SK-N-SH (cell line): ENCODE results near the gene MIOX. TPM values are rescaled to one million over a fixed set of nuclear protein-coding genes. Genes with fewer than 3 reads are reported as not detected.

ENCODE experiments used
- CTCF ChIA-PET: fragments of 300-600, 350-600 bp; formaldehyde crosslinking; extraction: SDS; loops from one replicate; lab custom pipeline; 2021; lab: Yijun Ruan, JAX
- POLR2A ChIA-PET: fragments of 350-600 bp; sonication (Branson Sonifier 250); formaldehyde crosslinking; extraction: SDS; loops from one replicate; lab custom pipeline; 2020; ENCODE audit warnings: antibody characterized with exemption, inconsistent platforms; lab: Yijun Ruan, JAX
- DNase-seq: peaks from one replicate; pipeline ENCODE4 v3.0.0; 2012
- H2AFZ ChIP-seq: fragments of 200-600 bp; sonication (generic); 2 replicates; pipeline ENCODE4 v1.8.1; 2016; ENCODE audit warnings: antibody characterized with exemption, mild to moderate bottlenecking, low read depth
- H3F3A ChIP-seq: fragments of 200-600 bp; sonication (generic); replicated peaks from 2 replicates; pipeline ENCODE3; 2016; ENCODE audit warnings: antibody characterized with exemption, mild to moderate bottlenecking; ENCODE audit not compliant: insufficient read depth
- H3K27ac ChIP-seq, 2 experiments: fragments of 200-500 bp in 1 of 2; fragments of 200-600 bp in 1 of 2; sonication (Bioruptor generic) in 1 of 2; sonication (generic), shearing (Covaris generic) in 1 of 2; 2 replicates each; pipeline versions ENCODE4 v1.5.1 to v1.6.1; 2014 to 2016; ENCODE audit warnings: low read depth in 2 of 2, inconsistent platforms in 1 of 2, low read length in 1 of 2, mild to moderate bottlenecking in 1 of 2, mixed read lengths in 1 of 2
- H3K27me3 ChIP-seq: fragments of 200-600 bp; sonication (generic), shearing (Covaris generic); 2 replicates; pipeline ENCODE4 v1.6.1; 2016; ENCODE audit warnings: mixed run types; ENCODE audit not compliant: insufficient read depth
- H3K36me3 ChIP-seq, 2 experiments: fragments of 200-500 bp in 1 of 2; fragments of 200-600 bp in 1 of 2; sonication (Bioruptor generic) in 1 of 2; sonication (generic) in 1 of 2; replicated peaks in 1 of 2; 2 replicates each; pipeline versions ENCODE3 to v1.5.1; 2014 to 2016; ENCODE audit warnings: low read length in 1 of 2, mild to moderate bottlenecking in 1 of 2; ENCODE audit not compliant: insufficient read depth in 2 of 2, control insufficient read depth in 1 of 2
- H3K4me1 ChIP-seq, 2 experiments: fragments of 200-500 bp in 1 of 2; fragments of 200-600 bp in 1 of 2; sonication (Bioruptor generic) in 1 of 2; sonication (generic), shearing (Covaris generic) in 1 of 2; 2 replicates each; pipeline versions ENCODE4 v1.5.1 to v1.6.1; 2014 to 2016; ENCODE audit warnings: low read depth in 1 of 2, low read length in 1 of 2, mixed run types in 1 of 2; ENCODE audit not compliant: insufficient read depth in 2 of 2, control insufficient read depth in 1 of 2
- H3K4me2 ChIP-seq: fragments of 200-600 bp; sonication (generic), shearing (Covaris generic); 2 replicates; pipeline ENCODE4 v1.6.1; 2017; ENCODE audit warnings: mixed run types
- H3K4me3 ChIP-seq, 2 experiments: fragments of 200-500 bp in 1 of 2; fragments of 200-600 bp in 1 of 2; sonication (Bioruptor generic) in 1 of 2; sonication (generic), shearing (Covaris generic) in 1 of 2; 2 replicates each; pipeline versions ENCODE4 v1.5.1 to v1.8.1; 2014 to 2016; ENCODE audit warnings: low read depth in 2 of 2, inconsistent platforms in 1 of 2, low read length in 1 of 2, mild to moderate bottlenecking in 1 of 2, mixed read lengths in 1 of 2, moderate library complexity in 1 of 2
- H3K79me2 ChIP-seq: fragments of 200-600 bp; sonication (generic); 2 replicates; pipeline ENCODE4 v1.8.1; 2017; ENCODE audit warnings: mild to moderate bottlenecking; ENCODE audit not compliant: insufficient read depth
- H3K9ac ChIP-seq: fragments of 200-600 bp; sonication (generic); 2 replicates; pipeline ENCODE4 v1.6.1; 2017; ENCODE audit warnings: mixed run types
- H3K9me2 ChIP-seq: fragments of 200-600 bp; sonication (generic); 2 replicates; pipeline ENCODE4 v1.6.1; 2017; ENCODE audit warnings: mixed run types
- H3K9me3 ChIP-seq: fragments of 200-600 bp; sonication (generic); 2 replicates; pipeline ENCODE4 v1.6.1; 2017; ENCODE audit warnings: mixed run types, mild to moderate bottlenecking, moderate library complexity
- H4K20me1 ChIP-seq: fragments of 200-600 bp; sonication (generic); 2 replicates; pipeline ENCODE4 v1.6.1; 2017; ENCODE audit warnings: mild to moderate bottlenecking, mixed run types; ENCODE audit not compliant: insufficient read depth
- CTCF ChIP-seq: fragments of 200-600 bp; sonication (generic); IDR thresholded peaks from 2 replicates; pipeline ENCODE4 v1.6.1; 2017; ENCODE audit warnings: antibody characterized with exemption, mild to moderate bottlenecking, moderate library complexity
- ELF1 ChIP-seq: IDR thresholded peaks from 2 replicates; pipeline ENCODE4 v1.4.0; 2012
- EP300 ChIP-seq, 2 experiments: IDR thresholded peaks; 2 replicates each; pipeline versions ENCODE4 v1.4.0 to v1.6.1; 2012; ENCODE audit warnings: borderline replicate concordance in 1 of 2, low read depth in 1 of 2, low read length in 1 of 2
- FOSL2 ChIP-seq: IDR thresholded peaks from 2 replicates; pipeline ENCODE4 v1.4.0; 2012; ENCODE audit warnings: low read depth, mild to moderate bottlenecking, moderate library complexity, borderline replicate concordance
- FOXM1 ChIP-seq: IDR thresholded peaks from 2 replicates; pipeline ENCODE4 v1.4.0; 2012; ENCODE audit warnings: low read depth, mild to moderate bottlenecking
- GABPA ChIP-seq: IDR thresholded peaks from 2 replicates; pipeline ENCODE4 v1.4.0; 2012; ENCODE audit warnings: low read depth, mild to moderate bottlenecking
- GATA2 ChIP-seq: sonication (generic); formaldehyde crosslinking; IDR thresholded peaks from 2 replicates; pipeline ENCODE4 v1.5.0; 2020; ENCODE audit warnings: mild to moderate bottlenecking, missing genetic modification reagents
- JUND ChIP-seq: IDR thresholded peaks from 2 replicates; pipeline ENCODE4 v1.4.0; 2012
- MEF2A ChIP-seq: IDR thresholded peaks from 2 replicates; pipeline ENCODE4 v1.4.0; 2012; ENCODE audit warnings: low read depth, borderline replicate concordance
- MXI1 ChIP-seq: IDR thresholded peaks from 2 replicates; pipeline ENCODE4 v1.6.1; 2012; ENCODE audit warnings: mild to moderate bottlenecking, low read depth, low read length, improper control_type of control experiment
- POLR2AphosphoS5 ChIP-seq: IDR thresholded peaks from 2 replicates; pipeline ENCODE4 v1.6.1; 2012; ENCODE audit warnings: low read depth, low read length
- RFX5 ChIP-seq: IDR thresholded peaks from 2 replicates; pipeline ENCODE4 v1.6.1; 2012; ENCODE audit warnings: mild to moderate bottlenecking, improper control_type of control experiment, low read length
- SIN3A ChIP-seq: IDR thresholded peaks from 2 replicates; pipeline ENCODE4 v1.6.1; 2012; ENCODE audit warnings: low read depth, mild to moderate bottlenecking, low read length, moderate library complexity, borderline replicate concordance
- SMC3 ChIP-seq: IDR thresholded peaks from 2 replicates; pipeline ENCODE4 v1.6.1; 2012; ENCODE audit warnings: low read depth, low read length, improper control_type of control experiment
- TAF1 ChIP-seq: IDR thresholded peaks from 2 replicates; pipeline ENCODE4 v1.6.1; 2012; ENCODE audit warnings: low read depth, mild to moderate bottlenecking, low read length, moderate library complexity, borderline replicate concordance
- TCF12 ChIP-seq: IDR thresholded peaks from 2 replicates; pipeline ENCODE4 v1.4.0; 2012
- TEAD4 ChIP-seq: IDR thresholded peaks from 2 replicates; pipeline ENCODE4 v1.4.0; 2012; ENCODE audit warnings: mild to moderate bottlenecking, borderline replicate concordance; ENCODE audit not compliant: insufficient read depth
- YY1 ChIP-seq: IDR thresholded peaks from 2 replicates; pipeline ENCODE4 v1.4.0; 2012; ENCODE audit warnings: low read depth, mild to moderate bottlenecking
- WGBS: methylation state at CpG from one replicate; pipeline ENCODE4 v1.1.6; 2017; ENCODE audit warnings: low lambda C conversion rate; 5-methylcytosine and 5-hydroxymethylcytosine counted together
- polyA plus RNA-seq, 3 experiments: library from polyadenylated mRNA; depleted of rRNA; stranded (reverse); fragments of >200 nt; gene quantifications; 2 replicates each; pipeline ENCODE4 v1.2.3, GENCODE V29; 2012
- TF ChIP-seq, protein P1 (sequence below): IDR thresholded peaks from 2 replicates; pipeline ENCODE4 v1.4.0; 2012; ENCODE audit warnings: low read depth, borderline replicate concordance
- TF ChIP-seq, protein P2 (sequence below): fragments of 150-350 bp; IDR thresholded peaks from 2 replicates; pipeline ENCODE4 v1.6.1; 2017; ENCODE audit warnings: antibody characterized with exemption, low read length, low read depth, borderline replicate concordance
- TF ChIP-seq, protein P3 (sequence below): IDR thresholded peaks from 2 replicates; pipeline ENCODE4 v1.6.1; 2012; ENCODE audit warnings: mild to moderate bottlenecking, low read depth, low read length, moderate library complexity

The MIOX gene
- polyA plus RNA-seq, 1 of the 3 experiments (the other 2 are of a cell fraction), result 0.05 TPM

DNA sequence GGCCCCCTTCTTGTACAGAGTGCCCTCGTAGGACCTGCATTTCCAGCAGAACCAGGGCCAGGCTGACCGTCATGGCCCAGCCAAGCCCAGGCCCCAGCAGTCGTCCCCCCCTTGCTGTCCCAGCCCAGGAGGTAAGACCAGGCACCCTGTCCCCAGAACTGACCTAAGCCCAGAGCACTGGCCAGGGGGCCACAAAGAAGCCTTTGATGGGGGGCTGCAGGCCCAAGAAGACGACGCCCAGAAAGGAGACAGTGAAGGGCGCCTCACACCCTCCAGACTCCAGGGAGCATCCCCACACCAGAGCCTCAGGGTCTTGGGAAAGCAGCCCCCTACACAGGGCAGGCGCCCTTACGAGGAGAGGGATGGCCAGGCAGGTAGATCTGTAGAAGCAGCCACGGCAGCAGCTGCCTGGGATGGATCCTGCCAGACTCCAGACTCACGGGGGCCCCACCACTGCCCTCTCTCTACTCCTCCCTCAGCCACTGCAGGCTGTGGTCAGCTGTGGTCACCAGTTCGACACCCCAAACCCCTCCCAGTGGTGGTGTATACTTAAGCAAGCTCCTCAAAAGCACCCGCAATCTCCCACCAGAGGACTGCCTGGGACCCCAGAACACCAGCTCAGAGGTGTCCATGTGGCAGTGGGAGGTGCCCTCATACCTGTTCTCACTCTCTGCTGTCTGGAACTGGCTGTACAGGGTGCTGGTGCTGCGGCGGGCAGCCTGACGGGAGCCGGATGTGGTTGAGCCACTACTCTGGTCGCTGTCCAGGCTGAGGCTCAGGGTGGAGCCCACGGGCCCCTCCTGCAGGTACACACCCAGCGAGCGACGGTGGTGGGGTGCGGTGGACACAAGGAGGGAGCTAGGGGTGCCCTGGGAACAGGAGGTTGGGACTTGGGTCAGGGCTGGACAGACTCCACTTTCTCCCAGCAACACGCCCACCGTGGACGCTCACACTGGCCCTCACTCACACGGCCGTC lies 38.8 kb upstream of the MIOX start:
- no peak for TF ChIP-seq MEF2A
- TF ChIP-seq GABPA, result no peak
- TF ChIP-seq, protein P1, sequence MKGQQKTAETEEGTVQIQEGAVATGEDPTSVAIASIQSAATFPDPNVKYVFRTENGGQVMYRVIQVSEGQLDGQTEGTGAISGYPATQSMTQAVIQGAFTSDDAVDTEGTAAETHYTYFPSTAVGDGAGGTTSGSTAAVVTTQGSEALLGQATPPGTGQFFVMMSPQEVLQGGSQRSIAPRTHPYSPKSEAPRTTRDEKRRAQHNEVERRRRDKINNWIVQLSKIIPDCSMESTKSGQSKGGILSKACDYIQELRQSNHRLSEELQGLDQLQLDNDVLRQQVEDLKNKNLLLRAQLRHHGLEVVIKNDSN, result no peak
- no peak for TF ChIP-seq EP300 (IDR thresholded peaks at IDR 0.05; ENCODE audit: borderline replicate concordance in 1 of 2, low read depth in 1 of 2, low read length in 1 of 2)
- TF ChIP-seq RFX5, result no peak
- TF ChIP-seq, protein P2, sequence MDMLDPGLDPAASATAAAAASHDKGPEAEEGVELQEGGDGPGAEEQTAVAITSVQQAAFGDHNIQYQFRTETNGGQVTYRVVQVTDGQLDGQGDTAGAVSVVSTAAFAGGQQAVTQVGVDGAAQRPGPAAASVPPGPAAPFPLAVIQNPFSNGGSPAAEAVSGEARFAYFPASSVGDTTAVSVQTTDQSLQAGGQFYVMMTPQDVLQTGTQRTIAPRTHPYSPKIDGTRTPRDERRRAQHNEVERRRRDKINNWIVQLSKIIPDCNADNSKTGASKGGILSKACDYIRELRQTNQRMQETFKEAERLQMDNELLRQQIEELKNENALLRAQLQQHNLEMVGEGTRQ, result no peak
- TF ChIP-seq FOXM1, result no peak
- no peak for TF ChIP-seq FOSL2
- TF ChIP-seq POLR2AphosphoS5, result no peak
- TF ChIP-seq JUND, result no peak
- no peak for TF ChIP-seq TAF1
- TF ChIP-seq TCF12, result no peak
- TF ChIP-seq, all 33 proteins: peak for 0
- no peak overlapping the region for H3K27ac ChIP-seq
- 93% methylated on average over 5 of the region's 27 CpGs for WGBS
- DNase-seq, result no peak
- peaks cover 2% of the 10 kb centered on the region; the same call in 1 of the 2 replicates for H3K79me2 ChIP-seq
- no peak overlapping the region for H3K4me3 ChIP-seq
- peaks cover 10% of the 10 kb centered on the region; the same call in 1 of the 2 replicates for H4K20me1 ChIP-seq
- H3K9ac ChIP-seq, result no peak overlapping the region
- H3F3A ChIP-seq, result peaks cover 21% of the 10 kb centered on the region
- CTCF ChIA-PET, result interaction anchor here (1.0 kb wide), 1 partner anchor 52 kb away, joined by 3 read pairs; no protein-coding TSS in a partner anchor
- no peak overlapping the region for H3K4me2 ChIP-seq
- POLR2A ChIA-PET, result interaction anchor here (0.6 kb wide), 1 partner anchor 12 kb away, joined by 3 read pairs; no protein-coding TSS in a partner anchor
- no peak overlapping the region for H2AFZ ChIP-seq
- no peaks in the 10 kb centered on the region for H3K9me3 ChIP-seq
- peaks cover 5 to 9% of the 10 kb centered on the region in 2 experiments; a peak in 1 of 4 replicates for H3K4me1 ChIP-seq
- peaks cover 27 to 38% of the 10 kb centered on the region in 2 experiments for H3K36me3 ChIP-seq
- H3K27me3 ChIP-seq, result no peaks in the 10 kb centered on the region
- H3K9me2 ChIP-seq, result no peaks in the 10 kb centered on the region

GRCh38 chr22:50452649-50453048 lies 34.0 kb upstream of the MIOX start:
- CTCF ChIA-PET, result interaction anchor here (0.6 to 1.1 kb wide), 3 partner anchors 9 to 153 kb away, joined by 3 to 4 read pairs (median 3); no protein-coding TSS in a partner anchor
- Histone ChIP-seq H3K9me2 (no peaks in the 10 kb centered on the region), H3K4me2 (no peak overlapping the region), H3F3A (peaks cover 12% of the 10 kb centered on the region), H3K27me3 (no peaks in the 10 kb centered on the region), H3K36me3 (peaks cover 27 to 31% of the 10 kb centered on the region in 2 experiments), H3K27ac (no peak overlapping the region), H2AFZ (no peak overlapping the region), H3K79me2 (peaks cover 2% of the 10 kb centered on the region; the same call in 1 of the 2 replicates), H3K4me3 (no peak overlapping the region), H3K9me3 (no peaks in the 10 kb centered on the region), H3K4me1 (no peaks in the 10 kb centered on the region), H4K20me1 (no peaks in the 10 kb centered on the region), H3K9ac (no peak overlapping the region)
- 96% methylated on average over 5 of the region's 5 CpGs for WGBS
- POLR2A ChIA-PET, result no interaction called here
- no peak for DNase-seq
- TF ChIP-seq MXI1 (no peak), CTCF (no peak), ELF1 (no peak), TCF12 (no peak), TEAD4 (no peak), SIN3A (no peak), YY1 (no peak), GATA2 (CRISPR knock-in tag) (no peak), SMC3 (no peak), RFX5 (no peak)
- TF ChIP-seq, protein P3, sequence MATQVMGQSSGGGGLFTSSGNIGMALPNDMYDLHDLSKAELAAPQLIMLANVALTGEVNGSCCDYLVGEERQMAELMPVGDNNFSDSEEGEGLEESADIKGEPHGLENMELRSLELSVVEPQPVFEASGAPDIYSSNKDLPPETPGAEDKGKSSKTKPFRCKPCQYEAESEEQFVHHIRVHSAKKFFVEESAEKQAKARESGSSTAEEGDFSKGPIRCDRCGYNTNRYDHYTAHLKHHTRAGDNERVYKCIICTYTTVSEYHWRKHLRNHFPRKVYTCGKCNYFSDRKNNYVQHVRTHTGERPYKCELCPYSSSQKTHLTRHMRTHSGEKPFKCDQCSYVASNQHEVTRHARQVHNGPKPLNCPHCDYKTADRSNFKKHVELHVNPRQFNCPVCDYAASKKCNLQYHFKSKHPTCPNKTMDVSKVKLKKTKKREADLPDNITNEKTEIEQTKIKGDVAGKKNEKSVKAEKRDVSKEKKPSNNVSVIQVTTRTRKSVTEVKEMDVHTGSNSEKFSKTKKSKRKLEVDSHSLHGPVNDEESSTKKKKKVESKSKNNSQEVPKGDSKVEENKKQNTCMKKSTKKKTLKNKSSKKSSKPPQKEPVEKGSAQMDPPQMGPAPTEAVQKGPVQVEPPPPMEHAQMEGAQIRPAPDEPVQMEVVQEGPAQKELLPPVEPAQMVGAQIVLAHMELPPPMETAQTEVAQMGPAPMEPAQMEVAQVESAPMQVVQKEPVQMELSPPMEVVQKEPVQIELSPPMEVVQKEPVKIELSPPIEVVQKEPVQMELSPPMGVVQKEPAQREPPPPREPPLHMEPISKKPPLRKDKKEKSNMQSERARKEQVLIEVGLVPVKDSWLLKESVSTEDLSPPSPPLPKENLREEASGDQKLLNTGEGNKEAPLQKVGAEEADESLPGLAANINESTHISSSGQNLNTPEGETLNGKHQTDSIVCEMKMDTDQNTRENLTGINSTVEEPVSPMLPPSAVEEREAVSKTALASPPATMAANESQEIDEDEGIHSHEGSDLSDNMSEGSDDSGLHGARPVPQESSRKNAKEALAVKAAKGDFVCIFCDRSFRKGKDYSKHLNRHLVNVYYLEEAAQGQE, result no peak
